Mesenchymal stem cell (in vitro differentiated cells and primary cell): ENCODE results near the gene HAUS8.

Experiments used
- DNase-seq: peaks from one replicate; pipeline ENCODE4 v3.0.0-alpha.2; 2013
- H2AFZ ChIP-seq: one replicate; pipeline ENCODE4 v1.6.1; 2013; ENCODE audit warnings: low read depth, mild to moderate bottlenecking, control low read depth, inconsistent platforms, low read length, moderate library complexity
- H2AK5ac ChIP-seq: 2 replicates; pipeline ENCODE4 v1.6.1; 2013; ENCODE audit warnings: low read length, moderate library complexity, mild to moderate bottlenecking, inconsistent platforms; ENCODE audit not compliant: severe bottlenecking
- H2BK120ac ChIP-seq: one replicate; pipeline ENCODE4 v1.6.1; 2013; ENCODE audit warnings: low read depth, mild to moderate bottlenecking, inconsistent platforms, low read length, moderate library complexity
- H2BK12ac ChIP-seq, 2 experiments: one replicate each; pipeline ENCODE4 v1.6.1; 2013; ENCODE audit warnings: inconsistent platforms in 2 of 2, low read length in 2 of 2, mild to moderate bottlenecking in 2 of 2, moderate library complexity in 2 of 2, control low read depth in 1 of 2
- H2BK15ac ChIP-seq: one replicate; pipeline ENCODE4 v1.6.1; 2013; ENCODE audit warnings: mild to moderate bottlenecking, low read depth, inconsistent platforms; ENCODE audit not compliant: poor library complexity, severe bottlenecking
- H2BK5ac ChIP-seq: 2 replicates; pipeline ENCODE4 v1.6.1; 2013; ENCODE audit warnings: low read depth, mild to moderate bottlenecking, low read length, control low read depth, inconsistent platforms; ENCODE audit not compliant: poor library complexity, severe bottlenecking
- H3K14ac ChIP-seq, 2 experiments: one replicate each; pipeline ENCODE4 v1.6.1; 2013; ENCODE audit warnings: inconsistent platforms in 2 of 2, low read length in 2 of 2, control low read depth in 1 of 2, mild to moderate bottlenecking in 1 of 2, moderate library complexity in 1 of 2
- H3K18ac ChIP-seq, 2 experiments: one replicate each; pipeline ENCODE4 v1.6.1; 2013; ENCODE audit warnings: inconsistent platforms in 2 of 2, low read length in 2 of 2, control low read depth in 1 of 2, low read depth in 1 of 2, mild to moderate bottlenecking in 1 of 2
- H3K23ac ChIP-seq, 2 experiments: one replicate each; pipeline ENCODE4 v1.6.1; 2013; ENCODE audit warnings: inconsistent platforms in 2 of 2, low read length in 2 of 2, mild to moderate bottlenecking in 2 of 2, moderate library complexity in 2 of 2, control low read depth in 1 of 2
- H3K27ac ChIP-seq: 2 replicates; pipeline ENCODE4 v1.5.1; 2013; ENCODE audit warnings: mild to moderate bottlenecking, moderate library complexity, low read length, control low read depth, inconsistent platforms; ENCODE audit not compliant: poor library complexity, severe bottlenecking
- H3K27me3 ChIP-seq, 2 experiments: 2 replicates each; pipeline versions ENCODE4 v1.6.1 to v1.7.0; 2013; ENCODE audit warnings: low read length in 2 of 2, mild to moderate bottlenecking in 2 of 2, moderate library complexity in 2 of 2, control low read depth in 1 of 2, inconsistent platforms in 1 of 2; ENCODE audit not compliant: control insufficient read depth in 1 of 2, insufficient read depth in 1 of 2
- H3K36me3 ChIP-seq, 2 experiments: 2 replicates each; pipeline versions ENCODE4 v1.6.1 to v1.7.0; 2013; ENCODE audit warnings: low read length in 2 of 2, control low read depth in 1 of 2, inconsistent platforms in 1 of 2, low read depth in 1 of 2, mild to moderate bottlenecking in 1 of 2; ENCODE audit not compliant: insufficient read depth in 2 of 2, control insufficient read depth in 1 of 2
- H3K4ac ChIP-seq, 2 experiments: one replicate each; pipeline ENCODE4 v1.6.1; 2013; ENCODE audit warnings: inconsistent platforms in 2 of 2, low read length in 2 of 2, mild to moderate bottlenecking in 2 of 2, moderate library complexity in 2 of 2, control low read depth in 1 of 2, low read depth in 1 of 2
- H3K4me1 ChIP-seq: 2 replicates; pipeline ENCODE4 v1.6.1; 2013; ENCODE audit warnings: low read depth, low read length, control low read depth; ENCODE audit not compliant: control insufficient read depth, insufficient read depth
- H3K4me2 ChIP-seq: 2 replicates; pipeline ENCODE4 v1.6.1; 2013; ENCODE audit warnings: low read length, mild to moderate bottlenecking, inconsistent platforms; ENCODE audit not compliant: poor library complexity, severe bottlenecking
- H3K4me3 ChIP-seq, 2 experiments: 2 replicates each; pipeline versions ENCODE4 v1.5.1 to v1.7.0; 2013; ENCODE audit warnings: low read length in 2 of 2, mild to moderate bottlenecking in 2 of 2, control low read depth in 1 of 2, low read depth in 1 of 2; ENCODE audit not compliant: insufficient read depth in 1 of 2
- H3K79me1 ChIP-seq: replicated peaks from 2 replicates; pipeline ENCODE4 v1.6.1; 2013; ENCODE audit warnings: mild to moderate bottlenecking, control low read depth, low read length, inconsistent platforms; ENCODE audit not compliant: poor library complexity, severe bottlenecking
- H3K9ac ChIP-seq: 2 replicates; pipeline ENCODE4 v1.7.0; 2013; ENCODE audit warnings: mild to moderate bottlenecking, low read length, moderate library complexity
- H3K9me3 ChIP-seq: 2 replicates; pipeline ENCODE4 v1.7.0; 2013; ENCODE audit warnings: mild to moderate bottlenecking, low read length; ENCODE audit not compliant: control insufficient read depth
- H4K8ac ChIP-seq: one replicate; pipeline ENCODE4 v1.6.1; 2013; ENCODE audit warnings: inconsistent platforms, mild to moderate bottlenecking, low read length, moderate library complexity
- H4K91ac ChIP-seq: one replicate; pipeline ENCODE4 v1.6.1; 2013; ENCODE audit warnings: mild to moderate bottlenecking, low read length, inconsistent platforms
- WGBS: methylation state at CpG from one replicate; pipeline ENCODE4 v1.1.7; 2013; ENCODE audit warnings: mixed read lengths; 5-methylcytosine and 5-hydroxymethylcytosine counted together

Gene HAUS8

DNA sequence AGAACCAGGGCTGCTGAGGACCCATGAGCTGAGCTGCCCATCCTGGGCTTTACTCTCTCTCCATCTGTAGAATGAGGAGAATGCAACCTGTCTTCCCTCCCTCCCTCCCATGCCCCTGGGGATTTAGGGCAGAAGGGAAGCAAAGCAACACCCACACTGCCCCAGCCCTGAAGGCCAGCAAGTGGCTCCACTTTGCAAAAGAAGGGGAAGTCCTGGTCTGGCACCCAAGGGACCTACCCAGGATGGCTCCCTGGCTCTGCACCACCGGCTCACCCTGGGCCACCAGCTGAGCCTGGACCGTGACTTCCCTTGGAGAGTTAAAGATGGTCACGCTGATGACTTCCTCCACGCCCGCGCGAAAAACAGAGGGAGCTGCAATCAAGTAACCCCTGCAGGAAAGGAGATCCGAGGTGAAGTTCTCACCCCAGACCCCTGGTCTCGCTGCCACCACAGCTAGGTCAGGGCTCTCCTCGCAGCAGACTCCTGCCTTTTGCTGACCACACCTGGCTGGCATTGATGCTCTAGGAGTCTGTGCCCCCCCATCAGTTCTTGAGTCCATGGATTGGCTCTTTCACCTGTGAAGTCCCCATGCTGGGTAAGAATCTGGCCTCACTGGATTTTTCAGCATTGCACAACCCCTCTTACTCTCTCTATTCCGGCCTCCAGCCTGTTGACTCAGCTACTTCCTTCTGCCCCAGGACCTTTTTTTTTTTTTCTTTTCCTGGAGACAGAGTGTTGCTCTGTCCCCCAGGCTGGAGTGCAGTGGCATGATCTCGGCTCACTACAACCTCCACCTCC is 53.3 kb downstream of the HAUS8 start:
- 91% methylated on average over 12 of the region's 12 CpGs for WGBS
- Histone ChIP-seq H3K23ac (no peak overlapping the region), H3K79me1 (no peaks in the 10 kb centered on the region)

DNA sequence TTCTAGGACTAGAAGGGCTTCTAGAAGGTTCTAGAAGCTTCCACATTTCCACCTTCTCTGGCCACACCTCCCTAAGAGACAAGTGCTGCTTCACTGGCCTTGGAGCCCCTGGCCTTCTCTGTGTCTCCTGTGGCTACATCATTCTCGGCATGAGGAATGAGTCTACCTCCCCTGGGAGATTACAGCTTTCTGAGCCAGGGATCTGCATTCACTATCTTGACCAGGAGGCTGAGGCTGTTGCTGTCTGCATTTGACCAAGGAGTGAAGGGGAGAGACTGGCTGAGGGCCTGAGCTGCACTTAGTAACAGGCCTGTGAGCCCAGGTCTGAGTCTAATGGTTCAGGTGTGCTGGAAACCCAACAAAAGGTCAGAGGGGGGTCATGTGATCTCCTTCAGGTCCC is 53.9 kb downstream of the HAUS8 start:
- no peak overlapping the region for H4K91ac ChIP-seq
- H2BK120ac ChIP-seq = no peak overlapping the region
- no peak overlapping the region for H3K9ac ChIP-seq
- no peak overlapping the region for H3K14ac ChIP-seq
- no peaks in the 10 kb centered on the region for H3K36me3 ChIP-seq
- H2AK5ac ChIP-seq = no peak overlapping the region
- H3K27ac ChIP-seq = no peak overlapping the region
- H3K27me3 ChIP-seq = peaks cover 27 to 28% of the 10 kb centered on the region in 2 experiments
- no peak overlapping the region for H3K4me2 ChIP-seq
- no peak overlapping the region for H2AFZ ChIP-seq
- H2BK15ac ChIP-seq = no peak overlapping the region
- H3K4me1 ChIP-seq = peaks cover 6% of the 10 kb centered on the region
- H3K9me3 ChIP-seq = peaks cover 13% of the 10 kb centered on the region
- no peak overlapping the region for H3K23ac ChIP-seq
- H3K4ac ChIP-seq = no peak overlapping the region
- H3K4me3 ChIP-seq = no peak overlapping the region
- no peak overlapping the region for H3K18ac ChIP-seq
- H3K79me1 ChIP-seq = no peaks in the 10 kb centered on the region
- H2BK12ac ChIP-seq = no peak overlapping the region
- WGBS = 73% methylated on average over 1 of the region's 1 CpG
- no peak overlapping the region for H2BK5ac ChIP-seq
- no peak for DNase-seq
- H4K8ac ChIP-seq = no peak overlapping the region

More for the DNA sequence above, 53.3 kb downstream of the HAUS8 start:
- Histone ChIP-seq H3K4me3 (no peak overlapping the region), H4K8ac (no peak overlapping the region), H3K27ac (no peak overlapping the region), H2AFZ (no peak overlapping the region), H4K91ac (no peak overlapping the region), H2BK15ac (no peak overlapping the region), H3K14ac (no peak overlapping the region), H3K4me2 (no peak overlapping the region), H3K27me3 (peaks cover 25 to 28% of the 10 kb centered on the region in 2 experiments), H2BK120ac (no peak overlapping the region), H3K9ac (no peak overlapping the region), H2BK12ac (no peak overlapping the region), H3K4me1 (peaks cover 8% of the 10 kb centered on the region), H3K9me3 (peaks cover 13% of the 10 kb centered on the region), H2BK5ac (no peak overlapping the region), H3K36me3 (no peaks in the 10 kb centered on the region), H3K18ac (no peak overlapping the region), H2AK5ac (no peak overlapping the region), H3K4ac (no peak overlapping the region)
- DNase-seq = peak; percentile 61

DNA sequence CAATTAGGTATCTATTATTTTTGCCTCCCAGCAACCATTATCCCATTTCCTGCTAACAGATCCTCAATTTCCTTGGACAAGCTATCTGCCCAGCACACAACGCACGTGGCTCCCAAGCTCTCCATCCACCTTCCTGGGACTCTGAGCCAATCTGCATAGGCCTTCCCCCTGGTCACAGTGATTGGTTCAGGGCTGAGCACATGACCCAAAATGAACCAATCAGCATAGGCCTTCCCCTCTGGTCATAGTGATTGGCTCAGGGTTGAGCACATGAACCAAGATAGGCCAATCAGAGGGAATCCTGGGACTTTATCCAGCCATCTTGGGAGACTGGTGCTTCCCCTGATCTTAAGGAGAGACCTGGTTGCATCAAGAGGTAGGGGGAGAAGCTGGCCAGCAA is 54.4 kb downstream of the HAUS8 start:
- H2AK5ac ChIP-seq = no peak overlapping the region
- peaks cover 23 to 27% of the 10 kb centered on the region in 2 experiments for H3K27me3 ChIP-seq
- H2BK5ac ChIP-seq = no peak overlapping the region
- H2BK12ac ChIP-seq = no peak overlapping the region
- no peak overlapping the region for H3K9ac ChIP-seq
- H2BK15ac ChIP-seq = no peak overlapping the region
- no peak overlapping the region for H3K14ac ChIP-seq
- no peak overlapping the region for H2BK120ac ChIP-seq
- no peak overlapping the region for H3K23ac ChIP-seq
- no peak overlapping the region for H3K4ac ChIP-seq
- no peak overlapping the region for H4K8ac ChIP-seq
- H3K36me3 ChIP-seq = no peaks in the 10 kb centered on the region
- WGBS = 89% methylated on average over 2 of the region's 2 CpGs
- no peak overlapping the region for H3K27ac ChIP-seq
- H3K18ac ChIP-seq = no peak overlapping the region
- H2AFZ ChIP-seq = no peak overlapping the region
- H3K79me1 ChIP-seq = no peaks in the 10 kb centered on the region
- peaks cover 13% of the 10 kb centered on the region for H3K9me3 ChIP-seq
- H3K4me3 ChIP-seq = no peak overlapping the region
- DNase-seq = peak; percentile 9
- no peak overlapping the region for H4K91ac ChIP-seq
- peaks cover 2% of the 10 kb centered on the region for H3K4me1 ChIP-seq
- H3K4me2 ChIP-seq = no peak overlapping the region

DNA sequence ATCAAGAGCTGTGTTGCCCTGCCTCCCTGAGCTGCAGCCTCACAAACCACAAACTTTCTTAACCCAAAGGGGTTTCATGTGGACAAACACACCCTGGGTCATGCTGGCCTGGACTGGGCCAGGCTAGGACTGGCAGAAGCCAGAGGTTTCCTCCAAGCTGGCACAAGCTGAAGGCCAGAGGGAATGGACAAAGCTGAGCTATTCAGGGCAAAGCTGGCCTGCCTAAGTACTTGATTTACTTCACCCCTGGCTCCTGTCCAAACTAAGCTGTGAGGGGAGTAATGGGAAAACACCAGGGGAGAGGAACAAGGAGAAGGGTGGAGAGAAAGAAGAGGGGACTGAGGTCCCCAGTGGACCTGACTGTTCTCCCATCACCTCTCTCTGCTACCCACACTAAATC is 54.9 kb downstream of the HAUS8 start:
- Histone ChIP-seq H3K36me3 (no peaks in the 10 kb centered on the region), H3K9ac (no peak overlapping the region), H2AFZ (no peak overlapping the region), H3K23ac (no peak overlapping the region), H2AK5ac (no peak overlapping the region), H2BK15ac (no peak overlapping the region), H3K18ac (no peak overlapping the region), H3K4me1 (peaks cover 2% of the 10 kb centered on the region), H3K4me2 (no peak overlapping the region), H3K27me3 (peaks cover 19 to 27% of the 10 kb centered on the region in 2 experiments), H2BK12ac (no peak overlapping the region), H4K91ac (no peak overlapping the region), H2BK5ac (no peak overlapping the region), H4K8ac (no peak overlapping the region), H3K9me3 (peaks cover 13% of the 10 kb centered on the region), H3K4ac (no peak overlapping the region), H3K14ac (no peak overlapping the region), H3K27ac (no peak overlapping the region), H3K79me1 (no peaks in the 10 kb centered on the region), H3K4me3 (no peak overlapping the region), H2BK120ac (no peak overlapping the region)
- DNase-seq = peak; percentile 10
